NT2/D1 (cell line): ENCODE results near the gene BIK.

Source experiments
- SUZ12 ChIP-seq: IDR thresholded peaks from 2 replicates; pipeline ENCODE4 v1.6.1; 2011; ENCODE audit not compliant: insufficient read length, insufficient read depth; ENCODE audit errors: extremely low read depth
- YY1 ChIP-seq: IDR thresholded peaks from 2 replicates; pipeline ENCODE4 v1.6.1; 2011; ENCODE audit not compliant: insufficient read length, insufficient read depth
- ZNF274 ChIP-seq: IDR thresholded peaks from 2 replicates; pipeline ENCODE4 v1.6.1; 2011; ENCODE audit warnings: mild to moderate bottlenecking, low read depth, low read length

- TF ChIP-seq SUZ12 (no peak), YY1 (no peak), ZNF274 (no peak)
These were observed 34.4 kb downstream of the BIK start for GRCh38 chr22:43144949-43145348.
